Activated naive CD4-positive, alpha-beta T cell treated with anti-CD3 and anti-CD28 coated beads, Interleukin-2, amount 10 ng/mL, durations not matched to agents 7 days and 5 days (primary cell): Measurements from ENCODE around the gene CACNG5.

ENCODE experiments used
- CTCF ChIA-PET: fragments of 350-600 bp; sonication (Branson Sonifier 250); formaldehyde crosslinking; loops from one replicate; lab custom pipeline; 2021; ENCODE audit warnings: antibody characterized with exemption; lab: Charles Lee
- DNase-seq: peaks from one replicate; pipeline ENCODE4 v3.0.0-alpha.2; 2020
- H3K27ac Mint-ChIP-seq: one replicate; pipeline ENCODE4 v1.8.0; 2021; ENCODE audit warnings: mild to moderate bottlenecking, moderate library complexity, mixed read lengths
- H3K27me3 Mint-ChIP-seq: one replicate; pipeline ENCODE4 v1.8.0; 2021; ENCODE audit warnings: mild to moderate bottlenecking, mixed read lengths
- H3K36me3 Mint-ChIP-seq: one replicate; pipeline ENCODE4 v1.8.0; 2021; ENCODE audit warnings: mixed read lengths
- H3K4me1 Mint-ChIP-seq: one replicate; pipeline ENCODE4 v1.8.0; 2021; ENCODE audit warnings: mixed read lengths
- H3K4me3 Mint-ChIP-seq: one replicate; pipeline ENCODE4 v1.8.0; 2021; ENCODE audit warnings: mild to moderate bottlenecking, moderate library complexity, mixed read lengths
- H3K9me3 Mint-ChIP-seq: one replicate; pipeline ENCODE4 v1.8.0; 2021; ENCODE audit warnings: mixed read lengths

The CACNG5 gene

GRCh38 chr17:66848496-66848895, 13.6 kb downstream of the CACNG5 start:
- no peaks in the 10 kb centered on the region for H3K4me1 Mint-ChIP-seq
- no peaks in the 10 kb centered on the region for H3K36me3 Mint-ChIP-seq
- H3K27ac Mint-ChIP-seq = no peak overlapping the region
- DNase-seq = no peak
- peaks cover 6% of the 10 kb centered on the region for H3K9me3 Mint-ChIP-seq
- H3K27me3 Mint-ChIP-seq = peaks cover 8% of the 10 kb centered on the region
- no peak overlapping the region for H3K4me3 Mint-ChIP-seq
- CTCF ChIA-PET = no interaction called here

DNA sequence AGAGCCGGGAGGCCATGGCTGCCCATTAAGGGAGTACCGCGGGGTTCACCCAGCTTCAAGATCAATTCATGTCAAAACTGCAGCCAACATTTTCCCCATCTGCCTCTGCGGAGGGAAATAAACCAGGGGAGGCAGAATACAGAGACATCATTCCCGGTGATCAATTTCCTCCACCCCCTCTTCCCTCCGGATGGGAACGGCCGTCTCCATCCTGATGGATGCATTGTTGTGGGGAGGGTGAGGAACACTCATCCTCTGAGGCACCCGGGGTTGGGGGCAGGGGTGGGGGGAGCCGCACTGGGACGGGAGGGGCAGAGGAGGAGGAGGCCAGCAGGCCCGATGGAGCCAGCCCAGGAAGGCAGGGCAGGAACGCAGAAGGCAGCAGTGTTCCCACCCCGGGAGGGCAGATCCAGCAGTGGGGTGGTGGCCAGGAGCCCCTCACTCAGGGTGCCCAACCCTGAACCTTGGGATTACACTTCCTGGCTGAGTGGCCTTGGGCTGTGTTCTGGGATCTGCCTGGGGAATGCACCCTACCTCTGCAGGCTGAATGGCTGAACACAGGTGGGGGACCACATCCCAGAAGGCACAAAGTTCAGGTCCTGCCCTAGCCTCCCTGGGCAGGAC, 14.2 kb downstream of the CACNG5 start:
- CTCF ChIA-PET = no interaction called here
- Mint-ChIP-seq H3K36me3 (no peaks in the 10 kb centered on the region), H3K4me3 (no peak overlapping the region), H3K9me3 (peaks cover 6% of the 10 kb centered on the region), H3K4me1 (no peaks in the 10 kb centered on the region), H3K27ac (no peak overlapping the region), H3K27me3 (peaks cover 8% of the 10 kb centered on the region)
- no peak for DNase-seq

DNA sequence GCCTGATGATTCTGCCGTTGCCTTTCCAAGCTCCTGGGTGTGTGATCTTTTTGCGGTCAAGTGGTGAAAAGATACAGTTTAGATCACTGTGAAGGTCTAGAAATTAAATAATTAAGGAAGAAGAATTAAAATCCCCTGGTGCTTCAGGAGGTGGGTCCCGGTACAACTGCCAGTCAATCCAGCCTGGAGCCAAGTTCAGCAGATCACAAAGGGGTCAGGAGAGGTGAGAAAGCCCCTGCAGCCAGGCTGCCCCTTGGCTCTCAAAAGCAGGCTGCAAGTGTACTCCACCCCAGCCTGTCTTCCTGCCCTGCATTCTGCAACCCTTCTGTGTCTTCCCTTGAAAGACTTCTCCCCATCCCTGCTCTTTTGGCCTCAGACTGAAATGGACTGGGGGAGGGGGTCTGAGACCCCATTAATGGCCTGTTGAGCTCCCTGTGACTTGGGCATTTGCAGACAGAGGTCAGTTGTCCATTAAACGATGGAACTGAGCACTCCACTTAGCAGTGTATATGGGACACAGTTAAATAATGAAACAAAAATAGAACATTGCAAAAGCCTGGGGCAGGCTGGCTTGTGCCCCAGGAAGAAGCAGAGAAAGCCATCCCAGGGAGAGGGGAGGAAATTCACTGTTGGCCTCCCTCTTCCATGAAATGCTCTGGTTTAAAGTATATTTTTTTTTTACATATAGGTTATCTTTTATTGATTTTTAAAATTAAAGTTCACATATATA, 15.1 kb downstream of the CACNG5 start:
- H3K27ac Mint-ChIP-seq = no peak overlapping the region
- H3K36me3 Mint-ChIP-seq = no peaks in the 10 kb centered on the region
- DNase-seq = no peak
- H3K4me3 Mint-ChIP-seq = no peak overlapping the region
- CTCF ChIA-PET = no interaction called here
- peaks cover 8% of the 10 kb centered on the region for H3K27me3 Mint-ChIP-seq
- H3K9me3 Mint-ChIP-seq = peaks cover 6% of the 10 kb centered on the region
- H3K4me1 Mint-ChIP-seq = no peaks in the 10 kb centered on the region

DNA sequence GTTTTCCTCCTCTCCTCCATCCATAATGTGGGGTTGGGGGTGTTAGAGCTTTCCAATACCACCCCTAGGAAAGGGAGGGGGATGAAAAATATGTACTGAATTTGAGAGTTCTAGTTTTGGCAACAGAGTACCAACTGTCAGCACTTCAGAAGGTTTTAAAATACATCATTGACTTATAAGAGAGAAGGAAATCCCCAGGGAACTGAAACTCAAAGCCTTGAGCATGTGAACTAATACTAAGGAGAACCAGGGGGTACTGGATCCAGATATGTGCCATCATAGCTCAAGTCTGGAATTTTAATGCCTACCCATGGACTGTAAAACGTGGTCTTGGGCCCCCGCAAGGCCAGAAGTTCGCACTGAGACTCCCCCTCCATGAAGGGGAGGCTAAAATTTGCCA, 15.8 kb downstream of the CACNG5 start:
- Mint-ChIP-seq H3K27me3 (peaks cover 8% of the 10 kb centered on the region), H3K36me3 (no peaks in the 10 kb centered on the region), H3K4me1 (no peaks in the 10 kb centered on the region), H3K9me3 (peaks cover 6% of the 10 kb centered on the region), H3K4me3 (no peak overlapping the region), H3K27ac (no peak overlapping the region)
- DNase-seq = no peak
- CTCF ChIA-PET = no interaction called here

DNA sequence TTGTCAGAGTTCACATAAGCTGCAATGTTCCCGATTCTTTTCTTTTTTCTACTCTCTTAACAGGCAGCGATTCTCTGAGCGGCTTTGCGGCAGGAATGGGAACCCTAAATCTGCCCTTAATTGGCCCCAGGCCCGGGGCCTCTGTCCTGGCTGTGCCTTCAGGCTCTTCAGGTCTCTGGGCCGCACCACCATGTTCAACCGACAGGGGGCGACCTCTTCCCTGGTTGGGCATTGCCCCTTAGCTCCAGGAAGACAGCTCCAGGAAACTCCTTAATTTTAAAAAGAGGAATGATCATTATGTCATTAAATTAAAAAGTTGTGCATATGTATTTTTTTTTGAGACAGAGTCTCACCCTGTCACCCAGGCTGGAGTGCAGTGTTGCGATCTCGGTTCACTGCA, 20.3 kb downstream of the CACNG5 start:
- Mint-ChIP-seq H3K27me3 (peaks cover 18% of the 10 kb centered on the region), H3K27ac (no peak overlapping the region), H3K4me1 (no peaks in the 10 kb centered on the region), H3K36me3 (no peaks in the 10 kb centered on the region), H3K4me3 (no peak overlapping the region), H3K9me3 (no peaks in the 10 kb centered on the region)
- DNase-seq = peak; percentile 58
- CTCF ChIA-PET = no interaction called here

GRCh38 chr17:66858226-66859083, 23.5 kb downstream of the CACNG5 start:
- no peak for DNase-seq
- Mint-ChIP-seq H3K4me3 (no peak overlapping the region), H3K27me3 (peaks cover 10% of the 10 kb centered on the region), H3K36me3 (no peaks in the 10 kb centered on the region), H3K27ac (no peak overlapping the region), H3K4me1 (no peaks in the 10 kb centered on the region), H3K9me3 (no peaks in the 10 kb centered on the region)
- CTCF ChIA-PET = no interaction called here

DNA sequence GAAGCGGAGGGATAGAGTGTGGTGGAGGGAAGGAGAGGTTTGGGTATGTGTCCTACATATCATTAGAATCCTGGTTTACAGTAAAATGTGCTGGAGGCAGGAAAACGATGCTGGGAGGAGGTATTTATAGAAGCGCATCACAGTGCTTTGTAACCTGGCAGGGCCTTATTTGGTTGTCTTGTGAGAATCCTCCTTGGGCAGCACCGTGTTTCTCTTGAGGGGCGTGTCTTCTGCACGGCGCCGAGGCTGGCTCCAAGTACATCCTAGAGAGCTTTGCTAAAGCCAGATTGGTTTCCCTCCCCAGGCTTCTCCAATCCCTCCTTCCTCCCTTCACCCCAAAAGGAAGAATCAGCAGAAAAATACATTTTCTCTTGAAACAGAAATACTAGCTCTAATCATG, 24.4 kb downstream of the CACNG5 start:
- Mint-ChIP-seq H3K36me3 (no peaks in the 10 kb centered on the region), H3K27ac (no peak overlapping the region), H3K9me3 (no peaks in the 10 kb centered on the region), H3K27me3 (peaks cover 10% of the 10 kb centered on the region), H3K4me1 (no peaks in the 10 kb centered on the region), H3K4me3 (no peak overlapping the region)
- no peak for DNase-seq
- CTCF ChIA-PET = no interaction called here

- CTCF ChIA-PET = no interaction called here
- H3K27me3 Mint-ChIP-seq = peaks cover 10% of the 10 kb centered on the region
These were observed 25.3 kb downstream of the CACNG5 start for GRCh38 chr17:66860204-66860603.

GRCh38 chr17:66863820-66864219, 28.9 kb downstream of the CACNG5 start:
- H3K4me3 Mint-ChIP-seq = no peak overlapping the region
- CTCF ChIA-PET = no interaction called here
- H3K27ac Mint-ChIP-seq = no peak overlapping the region
- H3K4me1 Mint-ChIP-seq = no peaks in the 10 kb centered on the region
- H3K27me3 Mint-ChIP-seq = peaks cover 12% of the 10 kb centered on the region
- peaks cover 2% of the 10 kb centered on the region for H3K9me3 Mint-ChIP-seq
- no peak for DNase-seq
- no peaks in the 10 kb centered on the region for H3K36me3 Mint-ChIP-seq

More at GRCh38 chr17:66860204-66860603, 25.3 kb downstream of the CACNG5 start:
- no peaks in the 10 kb centered on the region for H3K36me3 Mint-ChIP-seq
- no peak for DNase-seq
- H3K4me1 Mint-ChIP-seq = no peaks in the 10 kb centered on the region
- no peak overlapping the region for H3K27ac Mint-ChIP-seq
- no peaks in the 10 kb centered on the region for H3K9me3 Mint-ChIP-seq
- no peak overlapping the region for H3K4me3 Mint-ChIP-seq

- Mint-ChIP-seq H3K4me1 (no peaks in the 10 kb centered on the region), H3K27me3 (peaks cover 15% of the 10 kb centered on the region), H3K9me3 (peaks cover 4% of the 10 kb centered on the region), H3K27ac (no peak overlapping the region), H3K4me3 (no peak overlapping the region), H3K36me3 (no peaks in the 10 kb centered on the region)
- CTCF ChIA-PET = interaction anchor here (0.6 kb wide), 1 partner anchor 637 kb away, joined by 4 read pairs; no protein-coding TSS in a partner anchor
- DNase-seq = no peak
These were observed 30.2 kb downstream of the CACNG5 start for GRCh38 chr17:66865151-66865550.

- no peak for DNase-seq
- Mint-ChIP-seq H3K36me3 (no peaks in the 10 kb centered on the region), H3K4me1 (no peaks in the 10 kb centered on the region), H3K27me3 (peaks cover 5% of the 10 kb centered on the region), H3K27ac (no peak overlapping the region), H3K9me3 (peaks cover 5% of the 10 kb centered on the region), H3K4me3 (no peak overlapping the region)
- CTCF ChIA-PET = no interaction called here
These were observed 39.0 kb downstream of the CACNG5 start for GRCh38 chr17:66873962-66874361.

DNA sequence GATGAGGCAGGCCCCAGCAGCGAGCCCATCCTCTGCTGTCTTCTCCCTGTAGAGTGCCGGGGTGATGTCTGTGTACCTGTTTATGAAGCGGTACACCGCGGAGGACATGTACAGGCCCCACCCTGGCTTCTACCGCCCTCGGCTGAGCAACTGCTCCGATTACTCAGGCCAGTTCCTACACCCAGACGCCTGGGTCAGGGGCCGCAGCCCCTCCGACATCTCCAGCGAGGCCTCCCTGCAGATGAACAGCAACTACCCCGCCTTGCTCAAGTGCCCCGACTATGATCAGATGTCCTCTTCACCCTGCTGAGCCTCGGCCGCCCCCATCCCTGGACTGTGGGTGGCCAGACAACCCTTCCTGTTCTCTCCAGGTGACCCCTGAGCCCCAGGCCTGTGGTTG, 50.0 kb downstream of the CACNG5 start:
- DNase-seq = no peak
- Mint-ChIP-seq H3K4me1 (no peaks in the 10 kb centered on the region), H3K4me3 (no peak overlapping the region), H3K9me3 (peaks cover 2% of the 10 kb centered on the region), H3K27ac (no peak overlapping the region), H3K27me3 (peaks cover under 1% of the 10 kb centered on the region), H3K36me3 (no peaks in the 10 kb centered on the region)
- CTCF ChIA-PET = no interaction called here

DNA sequence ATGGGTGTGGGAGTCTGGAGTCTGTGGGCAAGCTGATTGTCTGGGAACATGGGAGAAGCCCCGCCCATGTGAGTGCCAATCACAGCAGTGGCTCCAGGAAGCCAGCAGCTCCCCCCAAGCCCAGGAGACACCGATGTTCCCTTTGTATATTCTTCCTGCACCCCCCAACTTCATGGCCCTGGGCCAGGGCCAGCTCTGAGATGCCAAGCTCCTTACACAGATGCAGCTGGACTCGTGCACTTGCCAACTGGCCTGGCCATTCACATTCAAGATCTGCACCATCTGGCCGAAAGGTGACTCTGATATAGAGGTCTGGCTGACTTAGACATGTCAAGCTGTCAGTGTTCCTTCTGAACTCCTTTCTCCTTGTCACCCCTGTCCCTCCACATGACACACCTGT, 50.5 kb downstream of the CACNG5 start:
- H3K27me3 Mint-ChIP-seq = peaks cover 4% of the 10 kb centered on the region
- no peak for DNase-seq
- no peaks in the 10 kb centered on the region for H3K4me1 Mint-ChIP-seq
- H3K4me3 Mint-ChIP-seq = no peak overlapping the region
- CTCF ChIA-PET = no interaction called here
- H3K27ac Mint-ChIP-seq = no peak overlapping the region
- H3K36me3 Mint-ChIP-seq = no peaks in the 10 kb centered on the region
- no peaks in the 10 kb centered on the region for H3K9me3 Mint-ChIP-seq

DNA sequence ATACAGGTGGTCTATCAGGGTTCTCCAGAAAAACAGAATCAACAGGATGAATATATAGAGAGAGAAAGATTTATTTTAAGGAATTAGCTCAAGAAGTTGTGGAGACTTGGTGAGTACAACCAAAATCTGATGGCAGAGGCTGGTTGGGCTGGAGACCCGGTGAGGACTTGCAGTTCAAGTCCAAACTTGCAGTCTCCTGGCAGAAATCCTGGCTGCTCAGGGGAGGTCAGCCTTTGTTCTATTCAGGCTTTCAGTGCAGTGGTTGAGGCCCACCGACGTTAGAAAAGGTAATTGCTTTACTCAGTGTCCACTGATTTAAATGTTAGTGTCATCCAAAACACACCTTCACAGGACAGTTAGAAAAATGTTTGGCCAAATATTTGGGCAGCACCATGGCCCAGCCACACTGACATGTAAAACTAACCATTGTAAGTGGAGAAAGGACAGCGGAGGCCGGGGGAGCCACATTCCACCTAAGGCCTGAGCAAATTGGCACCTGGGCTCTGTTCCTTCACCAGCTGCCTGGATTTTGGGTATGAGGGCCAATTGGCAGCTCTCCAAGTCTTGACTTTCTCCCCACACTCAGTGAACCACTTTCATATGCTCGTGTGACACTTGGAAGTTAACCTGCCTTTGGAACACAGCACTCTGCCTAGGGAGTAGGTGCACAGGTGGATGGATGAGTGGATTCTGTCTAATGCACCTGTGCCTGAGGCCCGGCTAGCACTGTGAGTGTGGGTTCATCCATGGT, 54.7 kb downstream of the CACNG5 start:
- CTCF ChIA-PET = no interaction called here
- Mint-ChIP-seq H3K36me3 (no peaks in the 10 kb centered on the region), H3K4me1 (no peaks in the 10 kb centered on the region), H3K27ac (no peak overlapping the region), H3K4me3 (no peak overlapping the region), H3K27me3 (peaks cover 10% of the 10 kb centered on the region), H3K9me3 (no peaks in the 10 kb centered on the region)
- DNase-seq = no peak
